SU-DHL-6 (cell line): Measurements from ENCODE around the gene OR13D1.

Source experiments
- CTCF ChIP-seq: fragments of 200-600 bp; sonication (generic); IDR thresholded peaks from one replicate; pipeline ENCODE4 v1.5.1; 2017; ENCODE audit warnings: antibody characterized with exemption, mild to moderate bottlenecking, low read length, moderate library complexity; ENCODE audit not compliant: insufficient read depth, poor library complexity, severe bottlenecking
- EZH2phosphoT487 ChIP-seq: fragments of 200-600 bp; sonication (generic), shearing (Covaris generic); conservative IDR thresholded peaks from 2 replicates; pipeline ENCODE4 v1.6.1; 2018; ENCODE audit warnings: mild to moderate bottlenecking, antibody characterized with exemption, low read length, moderate library complexity, mixed read lengths

DNA sequence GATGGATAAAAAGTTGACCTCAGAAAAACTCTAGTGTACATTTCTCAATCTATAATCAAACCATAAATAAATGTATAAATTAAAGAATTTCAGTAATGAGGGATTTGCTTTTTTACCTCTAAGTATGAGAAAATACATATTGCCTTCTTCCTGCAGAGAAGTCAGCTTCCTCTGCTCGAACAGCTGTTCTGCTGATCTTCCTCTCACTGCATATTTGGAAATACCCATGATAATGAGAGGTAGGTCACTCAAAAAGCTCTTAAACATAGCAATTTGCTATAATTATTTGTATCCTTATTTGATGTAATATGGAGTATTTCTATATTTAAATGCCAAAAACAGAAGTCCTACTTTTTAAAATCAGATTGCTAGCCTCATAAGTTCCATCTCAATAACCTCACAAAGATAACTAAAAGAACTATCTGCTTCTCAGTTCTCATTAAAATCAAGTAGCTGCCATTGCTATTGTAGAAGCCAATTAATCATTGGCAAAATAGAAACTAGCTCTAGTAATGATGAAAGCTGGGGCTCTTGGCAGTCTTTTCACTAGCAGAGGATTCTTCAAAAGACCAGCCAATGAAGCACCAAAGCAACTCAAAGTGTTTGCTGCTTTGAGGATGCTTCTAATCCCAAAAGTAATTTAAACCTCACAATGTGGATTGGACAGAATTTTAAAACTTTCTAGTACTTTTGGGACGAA lies 35.7 kb upstream of the OR13D1 start:
- no peak for TF ChIP-seq EZH2phosphoT487
- TF ChIP-seq CTCF, result no peak
